GM18508 (cell line): Measurements from ENCODE around the gene LUZP4.
"Not testable (repeated sequence)": the region's sequence is repeated elsewhere in the genome, so short reads cannot be mapped to it uniquely, and the experiment has no call there.

Source experiments
- ATAC-seq: cut with Tn5 transposase; IDR thresholded peaks from one replicate; pipeline ENCODE4 v1.9.1; 2021; ENCODE audit warnings: moderate number of reproducible peaks; ENCODE audit not compliant: insufficient read depth, unreplicated experiment

Gene LUZP4

GRCh38 chrX:115332832-115333231, 43.3 kb downstream of the LUZP4 start:
- ATAC-seq: no peak

GRCh38 chrX:115333446-115333845, 43.9 kb downstream of the LUZP4 start:
- no peak for ATAC-seq

- ATAC-seq: no peak
Measured at GRCh38 chrX:115337491-115338144, 48.1 kb downstream of the LUZP4 start.

GRCh38 chrX:115339441-115340025, 50.0 kb downstream of the LUZP4 start:
- no peak for ATAC-seq

GRCh38 chrX:115341421-115341820, 51.9 kb downstream of the LUZP4 start:
- ATAC-seq: no peak

- ATAC-seq: no peak
Measured at GRCh38 chrX:115344885-115345614, 55.5 kb downstream of the LUZP4 start.

GRCh38 chrX:115345615-115346014, 56.1 kb downstream of the LUZP4 start:
- no peak for ATAC-seq

- ATAC-seq: not testable (repeated sequence)
Measured at GRCh38 chrX:115346738-115347137, 57.2 kb downstream of the LUZP4 start.

GRCh38 chrX:115348446-115349225, 59.1 kb downstream of the LUZP4 start:
- no peak for ATAC-seq

- no peak for ATAC-seq
Measured at GRCh38 chrX:115350711-115351381, 61.3 kb downstream of the LUZP4 start.

- no peak for ATAC-seq
Measured at GRCh38 chrX:115356369-115356768, 66.9 kb downstream of the LUZP4 start.
